ENCODE results near the gene CNOT10.
A peak's percentile ranks its signal among the peaks of the same experiment; 100 is the strongest.

CNOT10 gene

DNA sequence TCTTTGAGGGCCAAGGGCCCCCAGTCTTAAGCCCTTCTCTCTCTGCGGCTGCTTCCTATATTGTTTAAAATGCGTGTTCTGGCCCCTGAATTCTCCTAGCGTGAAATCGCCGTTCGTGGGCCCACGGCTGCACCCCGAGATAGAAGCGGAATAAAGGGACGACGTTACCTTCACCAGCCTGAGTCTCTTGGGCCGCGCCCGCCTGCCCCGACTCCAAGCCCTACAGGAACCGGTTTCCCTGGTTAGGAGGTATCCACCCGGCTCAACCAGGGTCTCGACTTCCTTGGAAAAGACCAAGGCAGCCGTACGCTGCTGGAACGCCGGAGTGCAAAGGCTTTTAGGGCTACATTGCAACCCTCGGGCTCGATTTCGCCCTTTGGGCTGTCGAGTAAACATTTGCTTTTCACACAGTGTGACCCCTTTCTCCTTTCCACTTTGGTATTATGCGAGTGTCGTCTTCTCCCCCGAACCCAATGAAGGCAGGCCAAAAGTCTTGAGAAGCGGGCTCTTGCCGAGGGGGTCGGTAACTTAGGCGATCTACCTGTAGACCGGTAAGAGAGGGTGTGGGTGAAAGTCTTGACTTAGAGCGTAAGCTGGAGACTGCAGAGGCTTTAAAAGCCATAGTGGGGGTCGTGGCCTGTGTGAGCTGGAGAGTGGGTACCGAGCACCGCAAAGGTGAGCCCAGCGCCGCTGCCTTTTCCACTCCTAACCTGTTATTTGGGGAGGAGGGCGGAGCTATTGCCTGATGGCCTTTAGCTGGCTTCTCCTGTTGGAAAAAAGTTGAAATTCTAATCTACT, 134.8 kb downstream of the CNOT10 start:
- Histone ChIP-seq H3K36me3 (replicated peaks) (peaks cover 26% of the 10 kb centered on the region), H3K4me1 (peaks cover 41% of the 10 kb centered on the region), H3K4me3 (peak overlapping the region; percentile 66), H3K9me3 (no peaks in the 10 kb centered on the region; the same call in 1 of the 2 replicates), H3K27me3 (ENCODE audit: low read depth) (no peaks in the 10 kb centered on the region)
- peak in 1 of 2 experiments; percentile 22 for DNase-seq (ENCODE audit: low spot score in 2 of 2)
- in situ Hi-C loops (cut with MboI; ENCODE audit: low sequenced_read_pairs), result no loop called here

DNA sequence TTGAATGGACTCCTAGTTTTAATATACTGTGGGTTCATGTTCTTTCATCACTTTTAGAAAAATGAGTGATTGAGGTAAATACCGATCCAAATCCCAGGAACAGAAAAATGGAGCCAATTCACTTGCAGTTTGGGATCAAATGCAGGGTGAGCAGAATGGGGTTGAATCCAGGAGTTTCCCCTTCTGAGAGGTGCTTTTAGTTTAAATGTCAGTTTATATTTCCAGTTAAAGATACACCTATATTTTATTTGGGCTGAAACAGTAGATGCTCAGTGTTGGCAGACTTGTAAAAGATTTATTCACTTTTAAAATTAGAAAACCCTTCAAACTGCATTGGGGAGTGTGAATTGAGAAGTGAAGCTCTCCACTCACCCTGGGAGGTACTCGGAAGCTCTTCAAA, 135.4 kb downstream of the CNOT10 start:
- Histone ChIP-seq H3K36me3 (replicated peaks) (peaks cover 26% of the 10 kb centered on the region), H3K4me3 (peak overlapping the region; percentile 66), H3K9me3 (no peaks in the 10 kb centered on the region; the same call in 1 of the 2 replicates), H3K27me3 (ENCODE audit: low read depth) (no peaks in the 10 kb centered on the region), H3K4me1 (peaks cover 34% of the 10 kb centered on the region)
- no peak for DNase-seq (ENCODE audit: low spot score in 2 of 2)
- in situ Hi-C loops (cut with MboI; ENCODE audit: low sequenced_read_pairs), result no loop called here

- no peaks in the 10 kb centered on the region; the same call in 1 of the 2 replicates for H3K9me3 ChIP-seq
- DNase-seq (ENCODE audit: low spot score in 2 of 2), result no peak
- H3K36me3 ChIP-seq (replicated peaks), result peaks cover 26% of the 10 kb centered on the region
- in situ Hi-C loops (cut with MboI; ENCODE audit: low sequenced_read_pairs), result no loop called here
- peaks cover 27% of the 10 kb centered on the region for H3K4me1 ChIP-seq
- H3K27me3 ChIP-seq (ENCODE audit: low read depth), result no peaks in the 10 kb centered on the region
- peak overlapping the region; percentile 66; the same call in 1 of the 2 replicates for H3K4me3 ChIP-seq
Observed at GRCh38 chr3:32820971-32821685, 136.1 kb downstream of the CNOT10 start.

DNA sequence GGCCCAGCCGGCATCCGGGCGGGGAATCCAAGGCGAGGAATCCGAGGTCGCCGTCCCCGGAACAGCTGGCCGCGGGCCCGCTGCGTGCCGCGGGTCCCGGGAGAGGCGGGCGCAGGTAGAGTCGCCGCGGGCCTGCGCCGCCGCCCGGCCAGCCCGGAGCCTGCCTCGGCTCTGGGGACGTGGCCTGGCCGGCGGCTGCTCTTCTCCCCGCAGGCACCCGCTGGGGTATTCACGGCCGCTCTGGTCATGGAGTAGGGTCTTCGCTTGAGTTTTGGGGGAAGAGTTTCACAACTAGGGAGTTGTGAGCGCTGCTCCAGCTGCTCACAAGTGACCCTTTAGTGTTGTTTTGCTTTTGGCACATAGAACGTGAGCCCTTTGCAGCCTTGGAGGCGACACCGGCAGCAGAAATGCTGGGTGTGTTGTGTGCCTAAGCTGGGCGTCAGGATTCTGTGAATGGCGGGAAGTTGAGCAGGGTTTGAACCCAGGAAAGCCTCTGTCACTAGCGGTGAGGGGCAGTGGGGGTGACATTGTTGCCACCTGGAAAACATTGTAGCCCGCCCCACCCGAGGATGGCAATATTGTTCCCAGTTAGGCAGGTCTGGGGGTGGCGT, 136.8 kb downstream of the CNOT10 start:
- Histone ChIP-seq H3K4me1 (peaks cover 27% of the 10 kb centered on the region), H3K36me3 (replicated peaks) (peaks cover 26% of the 10 kb centered on the region), H3K27me3 (ENCODE audit: low read depth) (no peaks in the 10 kb centered on the region), H3K9me3 (no peaks in the 10 kb centered on the region; the same call in 1 of the 2 replicates), H3K4me3 (no peak overlapping the region)
- in situ Hi-C loops (cut with MboI; ENCODE audit: low sequenced_read_pairs), result no loop called here
- DNase-seq (ENCODE audit: low spot score in 2 of 2), result no peak

- peaks cover 26% of the 10 kb centered on the region for H3K36me3 ChIP-seq (replicated peaks)
- peak in 1 of 2 experiments; percentile 27 for DNase-seq (ENCODE audit: low spot score in 2 of 2)
- peaks cover 27% of the 10 kb centered on the region for H3K4me1 ChIP-seq
- no peak overlapping the region for H3K4me3 ChIP-seq
- in situ Hi-C loops (cut with MboI; ENCODE audit: low sequenced_read_pairs), result no loop called here
- H3K27me3 ChIP-seq (ENCODE audit: low read depth), result no peaks in the 10 kb centered on the region
- H3K9me3 ChIP-seq, result no peaks in the 10 kb centered on the region; the same call in 1 of the 2 replicates
Observed at GRCh38 chr3:32822609-32823498, 137.9 kb downstream of the CNOT10 start.

Measured in HAP-1 (cell line).